GM12874 (cell line): ENCODE measurements around the gene GOLGA5.

Experiments
- TF ChIP-seq, protein P1 (sequence below): IDR thresholded peaks from 2 replicates; pipeline ENCODE4 v1.5.1; 2011; ENCODE audit warnings: low read depth, mild to moderate bottlenecking, control low read depth, low read length, moderate library complexity; ENCODE audit not compliant: insufficient read depth

GOLGA5 gene

DNA sequence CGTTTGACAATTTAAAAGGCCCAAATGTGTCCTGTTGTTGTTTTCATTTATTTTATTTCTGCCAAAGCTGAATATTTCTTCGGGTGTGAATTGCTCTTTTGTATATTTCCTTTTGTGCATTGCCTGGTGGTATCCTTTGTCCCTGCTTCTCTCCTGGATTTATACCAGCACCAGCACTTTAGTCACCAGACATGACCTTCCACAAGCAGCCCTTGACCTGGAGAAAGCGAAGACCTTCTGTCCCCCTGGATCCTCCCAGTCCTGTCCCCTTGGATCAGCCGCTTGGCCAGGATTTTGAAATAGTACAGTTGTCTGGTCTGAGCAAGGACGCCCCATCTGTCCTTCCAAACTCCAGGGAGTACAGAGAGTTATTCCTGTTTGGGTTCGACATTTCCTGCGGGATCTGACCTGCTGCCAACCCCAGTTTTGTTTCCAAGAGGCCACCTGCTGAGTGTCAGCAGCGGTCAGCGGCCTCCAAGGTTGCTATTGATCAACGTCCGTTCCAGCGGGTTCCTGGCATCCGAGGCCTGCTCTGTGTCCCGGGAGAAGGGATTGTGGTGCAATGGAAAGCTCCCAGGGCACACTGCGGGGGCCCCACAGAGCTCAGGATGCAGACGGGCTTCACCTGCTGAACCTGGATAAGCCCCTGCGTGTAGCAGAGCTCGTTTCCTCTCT is 83.8 kb downstream of the GOLGA5 start:
- TF ChIP-seq, protein P1, sequence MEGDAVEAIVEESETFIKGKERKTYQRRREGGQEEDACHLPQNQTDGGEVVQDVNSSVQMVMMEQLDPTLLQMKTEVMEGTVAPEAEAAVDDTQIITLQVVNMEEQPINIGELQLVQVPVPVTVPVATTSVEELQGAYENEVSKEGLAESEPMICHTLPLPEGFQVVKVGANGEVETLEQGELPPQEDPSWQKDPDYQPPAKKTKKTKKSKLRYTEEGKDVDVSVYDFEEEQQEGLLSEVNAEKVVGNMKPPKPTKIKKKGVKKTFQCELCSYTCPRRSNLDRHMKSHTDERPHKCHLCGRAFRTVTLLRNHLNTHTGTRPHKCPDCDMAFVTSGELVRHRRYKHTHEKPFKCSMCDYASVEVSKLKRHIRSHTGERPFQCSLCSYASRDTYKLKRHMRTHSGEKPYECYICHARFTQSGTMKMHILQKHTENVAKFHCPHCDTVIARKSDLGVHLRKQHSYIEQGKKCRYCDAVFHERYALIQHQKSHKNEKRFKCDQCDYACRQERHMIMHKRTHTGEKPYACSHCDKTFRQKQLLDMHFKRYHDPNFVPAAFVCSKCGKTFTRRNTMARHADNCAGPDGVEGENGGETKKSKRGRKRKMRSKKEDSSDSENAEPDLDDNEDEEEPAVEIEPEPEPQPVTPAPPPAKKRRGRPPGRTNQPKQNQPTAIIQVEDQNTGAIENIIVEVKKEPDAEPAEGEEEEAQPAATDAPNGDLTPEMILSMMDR: no peak

DNA sequence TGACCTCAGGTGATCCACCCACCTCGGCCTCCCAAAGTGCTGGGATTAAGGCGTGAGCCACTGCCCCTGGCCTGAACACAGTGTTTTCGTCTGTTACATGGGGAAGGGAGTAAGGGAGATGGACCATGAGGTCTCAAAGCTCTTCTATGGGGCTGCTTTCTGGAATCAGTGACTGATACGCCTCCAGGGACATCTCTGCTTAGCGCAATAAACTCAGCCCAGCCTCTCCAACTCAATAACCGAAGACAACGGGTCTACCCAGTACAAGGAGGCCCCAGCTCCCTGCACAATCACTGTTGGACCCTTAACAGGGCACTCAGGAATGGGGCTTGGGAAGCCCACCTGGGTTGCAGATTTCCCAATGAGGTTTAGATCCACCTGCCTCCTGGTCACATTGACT is 86.2 kb downstream of the GOLGA5 start:
- TF ChIP-seq, protein P1: no peak

DNA sequence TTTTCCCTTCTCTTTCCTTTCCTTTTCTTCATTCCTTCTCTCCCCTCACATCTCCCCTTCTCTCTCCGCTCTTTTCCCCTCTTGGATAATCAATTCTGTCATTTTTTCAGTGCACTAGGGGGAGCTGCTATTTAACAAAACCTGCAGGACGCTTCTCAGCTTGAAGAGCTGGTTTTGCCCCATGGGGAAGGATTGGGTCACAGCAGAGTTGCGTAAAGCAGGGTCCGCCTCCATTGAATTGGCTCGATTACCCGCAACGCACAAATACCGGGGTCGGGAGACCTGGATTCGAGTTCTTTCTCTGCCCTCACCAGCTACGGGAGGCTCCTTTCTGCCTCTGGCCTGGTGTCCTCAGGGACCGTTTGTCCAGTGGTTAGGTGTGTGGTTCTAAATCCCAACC is 86.7 kb downstream of the GOLGA5 start:
- TF ChIP-seq, protein P1: no peak

DNA sequence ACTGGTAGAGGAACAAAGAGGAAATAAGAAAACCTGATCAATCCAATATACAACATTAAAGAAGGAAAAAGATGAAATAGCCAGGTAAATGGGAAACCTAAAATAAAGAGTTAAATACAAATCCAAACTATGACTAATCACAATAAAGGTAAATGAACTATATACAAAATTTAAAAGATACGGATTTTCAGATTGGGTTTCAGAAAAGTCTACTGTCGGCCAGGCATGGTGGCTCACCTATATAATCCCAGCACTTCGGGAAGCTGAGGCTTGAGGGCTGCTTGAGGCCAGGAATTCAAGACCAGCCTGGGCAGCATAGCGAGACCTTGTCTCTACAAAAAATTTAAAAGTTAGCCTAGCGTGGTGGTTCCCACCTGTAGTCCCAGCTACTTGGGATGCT is 89.0 kb downstream of the GOLGA5 start:
- TF ChIP-seq, protein P1: no peak

DNA sequence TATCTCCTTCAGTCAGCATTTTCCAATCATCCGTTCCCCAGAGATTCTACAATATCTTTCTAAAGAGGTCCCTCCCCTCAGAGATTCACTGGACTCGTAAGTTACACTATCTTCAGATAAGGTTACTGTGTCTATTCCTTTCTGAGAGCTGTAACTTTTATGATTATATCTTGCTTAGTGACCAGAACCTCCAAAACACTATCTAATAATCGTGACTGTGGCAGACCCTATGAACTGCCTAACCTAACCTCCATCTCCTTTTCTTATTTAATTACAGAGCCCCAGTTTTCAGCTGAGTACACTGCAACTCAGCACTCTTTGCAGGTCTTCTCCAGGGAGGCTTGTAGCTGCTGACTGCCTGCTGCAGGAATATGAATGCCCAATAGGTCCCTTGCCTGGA is 90.3 kb downstream of the GOLGA5 start:
- TF ChIP-seq, protein P1: no peak

DNA sequence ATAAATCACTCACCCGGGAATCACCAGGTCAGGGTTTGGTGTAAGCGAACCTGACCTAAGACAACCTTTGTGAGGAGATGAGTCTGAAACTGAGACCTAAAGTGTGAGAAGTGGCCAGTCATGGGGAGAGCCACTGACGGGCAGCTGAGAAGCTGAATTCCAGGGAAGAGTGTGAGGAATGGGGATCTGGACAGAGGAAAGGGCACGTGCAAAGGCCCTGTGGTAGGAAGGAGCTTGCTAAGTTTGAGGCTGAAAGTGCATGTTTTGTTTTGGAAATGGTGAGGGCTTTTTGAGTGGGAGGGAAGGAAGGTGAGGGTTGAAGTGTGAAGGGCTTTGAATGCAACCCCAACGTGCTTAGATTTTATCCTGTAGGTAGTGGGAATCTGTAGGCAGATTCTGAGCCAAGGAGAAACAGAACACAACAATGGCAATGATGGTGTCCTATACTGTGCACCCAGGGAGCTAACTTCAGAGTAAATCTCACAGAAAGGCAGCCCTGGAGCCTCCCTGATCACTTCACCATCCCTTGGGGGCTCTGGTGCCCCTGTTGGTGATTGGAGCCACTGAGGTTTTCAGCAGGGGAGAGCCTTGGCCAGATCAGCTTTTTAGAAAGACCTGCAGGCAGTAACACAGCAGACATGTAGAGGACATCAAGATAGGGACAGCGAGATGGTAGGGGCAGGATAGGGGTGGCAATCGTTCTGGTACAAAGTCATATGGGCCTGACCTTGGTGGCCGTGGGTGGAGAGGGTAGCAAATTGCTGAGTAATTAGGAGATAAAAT is 91.4 kb downstream of the GOLGA5 start:
- TF ChIP-seq, protein P1: no peak

DNA sequence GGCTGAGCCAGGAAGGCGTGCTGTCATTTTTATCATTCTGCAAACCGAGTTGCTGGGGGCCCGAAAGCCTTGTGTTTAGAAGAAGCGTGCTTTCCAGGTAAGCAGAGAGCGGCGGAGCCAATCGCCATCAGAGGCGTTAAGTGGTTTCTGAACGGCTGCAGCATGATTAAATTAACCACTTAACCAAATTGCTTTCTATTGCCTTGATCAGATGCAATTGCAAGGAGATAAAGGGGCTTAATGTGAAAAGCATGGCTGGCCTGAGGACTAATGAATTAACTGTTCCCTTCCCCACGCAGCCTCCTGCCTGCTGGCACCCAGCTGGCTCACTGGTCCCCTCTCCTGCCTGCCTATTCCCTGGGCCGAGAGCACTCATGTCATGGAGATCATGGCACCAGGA is 92.2 kb downstream of the GOLGA5 start:
- TF ChIP-seq, protein P1: no peak
